Measurements from ENCODE around the gene DTX1. TPM values are rescaled to one million over a fixed set of nuclear protein-coding genes. Genes with fewer than 3 reads are reported as not detected.

The DTX1 gene
- total and polyA plus RNA-seq, 4 donors = 14.4 to 83.5 (median 48.3) TPM

- no peaks in the 10 kb centered on the region for H3K9me3 ChIP-seq (ENCODE audit: control insufficient read depth, insufficient read depth, low read length)
- H3K27me3 ChIP-seq (ENCODE audit: control insufficient read depth, insufficient read depth, low read length) = no peaks in the 10 kb centered on the region
- peak; percentile 46 to 96 (median 66) for DNase-seq (ENCODE audit: low read depth in 4 of 6, low spot score in 6 of 6)
- H3K36me3 ChIP-seq (ENCODE audit: control insufficient read depth, insufficient read depth, low read length) = no peaks in the 10 kb centered on the region
- 1% methylated on average over 5 of the region's 9 CpGs for WGBS (ENCODE audit: insufficient coverage)
- H3K4me3 ChIP-seq (ENCODE audit: low read depth, low read length) = no peak overlapping the region
- H3K27ac ChIP-seq (ENCODE audit: low read depth, low read length) = no peak overlapping the region
- peaks cover 3% of the 10 kb centered on the region for H3K4me1 ChIP-seq (ENCODE audit: control insufficient read depth, insufficient read depth, low read length)
Observed at GRCh38 chr12:113030875-113031525, 25.5 kb upstream of the DTX1 start.

- Histone ChIP-seq H3K9me3 (ENCODE audit: control insufficient read depth, insufficient read depth, low read length) (no peaks in the 10 kb centered on the region), H3K27me3 (ENCODE audit: control insufficient read depth, insufficient read depth, low read length) (peaks cover 2% of the 10 kb centered on the region), H3K36me3 (ENCODE audit: control insufficient read depth, insufficient read depth, low read length) (no peaks in the 10 kb centered on the region), H3K4me1 (ENCODE audit: control insufficient read depth, insufficient read depth, low read length) (no peaks in the 10 kb centered on the region), H3K4me3 (ENCODE audit: low read depth, low read length) (no peak overlapping the region), H3K27ac (ENCODE audit: low read depth, low read length) (no peak overlapping the region)
- DNase-seq (ENCODE audit: low read depth in 4 of 6, low spot score in 6 of 6) = no peak
- WGBS (ENCODE audit: insufficient coverage) = 100% methylated on average over 1 of the region's 4 CpGs
Observed at GRCh38 chr12:113039911-113040445, 16.6 kb upstream of the DTX1 start.

- WGBS (ENCODE audit: insufficient coverage) = 70% methylated on average over 6 of the region's 7 CpGs
- H3K9me3 ChIP-seq (ENCODE audit: control insufficient read depth, insufficient read depth, low read length) = no peaks in the 10 kb centered on the region
- H3K4me1 ChIP-seq (ENCODE audit: control insufficient read depth, insufficient read depth, low read length) = no peaks in the 10 kb centered on the region
- no peak overlapping the region for H3K4me3 ChIP-seq (ENCODE audit: low read depth, low read length)
- no peak overlapping the region for H3K27ac ChIP-seq (ENCODE audit: low read depth, low read length)
- peaks cover 5% of the 10 kb centered on the region for H3K27me3 ChIP-seq (ENCODE audit: control insufficient read depth, insufficient read depth, low read length)
- no peak for DNase-seq (ENCODE audit: low read depth in 4 of 6, low spot score in 6 of 6)
- no peaks in the 10 kb centered on the region for H3K36me3 ChIP-seq (ENCODE audit: control insufficient read depth, insufficient read depth, low read length)
Observed at GRCh38 chr12:113040722-113041171, 15.8 kb upstream of the DTX1 start.

DNA sequence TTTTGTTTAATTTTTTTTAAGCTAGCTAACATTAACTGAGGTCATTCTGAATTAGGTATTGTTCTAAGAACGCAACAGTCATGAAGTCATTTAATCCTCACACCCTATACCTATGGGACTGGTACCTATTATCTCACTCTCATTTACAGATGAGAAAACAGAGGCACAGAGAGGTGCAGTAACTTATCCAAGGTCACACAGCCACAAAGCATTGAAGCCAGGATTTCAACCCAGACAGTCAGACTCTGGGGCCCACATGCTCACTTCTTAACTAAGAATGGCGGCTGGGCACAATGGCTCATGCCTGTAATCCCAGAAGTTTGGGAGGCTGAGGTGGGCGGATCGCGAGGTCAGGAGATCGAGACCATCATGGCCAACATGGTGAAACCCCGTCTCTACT lies 15.0 kb upstream of the DTX1 start:
- Histone ChIP-seq H3K4me3 (ENCODE audit: low read depth, low read length) (no peak overlapping the region), H3K4me1 (ENCODE audit: control insufficient read depth, insufficient read depth, low read length) (no peaks in the 10 kb centered on the region), H3K27me3 (ENCODE audit: control insufficient read depth, insufficient read depth, low read length) (peaks cover 5% of the 10 kb centered on the region), H3K27ac (ENCODE audit: low read depth, low read length) (no peak overlapping the region), H3K36me3 (ENCODE audit: control insufficient read depth, insufficient read depth, low read length) (no peaks in the 10 kb centered on the region), H3K9me3 (ENCODE audit: control insufficient read depth, insufficient read depth, low read length) (no peaks in the 10 kb centered on the region)
- no CpG with 5 or more reads among the region's 7 CpGs for WGBS (ENCODE audit: insufficient coverage)
- DNase-seq (ENCODE audit: low read depth in 4 of 6, low spot score in 6 of 6) = no peak

DNA sequence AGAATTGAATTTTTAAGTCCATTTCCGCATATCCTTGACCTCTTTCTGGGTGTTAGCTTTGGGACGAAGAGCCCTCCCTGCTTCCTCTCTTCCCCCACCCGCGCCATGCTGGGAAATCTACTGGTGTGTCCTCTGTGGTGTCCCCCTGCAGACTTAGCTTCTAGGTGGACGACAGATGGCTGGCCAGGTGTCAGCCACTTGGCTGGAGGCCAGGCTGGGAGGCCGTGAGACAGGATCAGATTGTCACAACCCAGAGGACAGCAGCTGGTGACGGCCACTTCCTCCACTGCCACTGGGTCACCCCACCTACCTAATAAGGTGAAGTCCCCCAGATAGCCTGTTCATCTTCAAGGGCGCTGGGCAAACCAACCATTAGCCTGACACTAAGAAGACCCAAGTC lies 13.3 kb upstream of the DTX1 start:
- no peaks in the 10 kb centered on the region for H3K4me1 ChIP-seq (ENCODE audit: control insufficient read depth, insufficient read depth, low read length)
- H3K27me3 ChIP-seq (ENCODE audit: control insufficient read depth, insufficient read depth, low read length) = peaks cover 9% of the 10 kb centered on the region
- no peak overlapping the region for H3K4me3 ChIP-seq (ENCODE audit: low read depth, low read length)
- H3K9me3 ChIP-seq (ENCODE audit: control insufficient read depth, insufficient read depth, low read length) = no peaks in the 10 kb centered on the region
- 71% methylated on average over 8 of the region's 8 CpGs for WGBS (ENCODE audit: insufficient coverage)
- H3K36me3 ChIP-seq (ENCODE audit: control insufficient read depth, insufficient read depth, low read length) = no peaks in the 10 kb centered on the region
- DNase-seq (ENCODE audit: low read depth in 4 of 6, low spot score in 6 of 6) = no peak
- H3K27ac ChIP-seq (ENCODE audit: low read depth, low read length) = no peak overlapping the region

DNA sequence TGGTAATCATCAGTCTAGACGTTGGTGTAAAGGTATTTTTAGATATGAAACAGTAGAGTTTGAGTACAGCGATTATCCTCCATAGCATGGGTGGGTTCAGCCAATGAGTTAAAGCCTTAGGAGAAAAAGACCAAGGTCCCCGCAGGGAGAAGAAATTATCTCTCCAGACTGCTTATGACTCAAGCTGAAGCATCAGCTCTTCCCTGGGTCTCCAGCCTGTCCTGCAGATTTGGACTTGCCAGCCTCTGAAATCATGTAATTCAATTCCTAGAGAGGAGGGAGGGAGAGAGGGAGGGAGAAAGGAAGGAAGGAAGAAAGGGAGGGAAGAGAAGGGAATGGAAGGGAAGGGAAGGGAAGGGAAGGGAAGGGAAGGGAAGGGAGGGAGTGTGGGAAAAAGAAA lies 12.0 kb upstream of the DTX1 start:
- no peak for DNase-seq (ENCODE audit: low read depth in 4 of 6, low spot score in 6 of 6)
- no peaks in the 10 kb centered on the region for H3K4me1 ChIP-seq (ENCODE audit: control insufficient read depth, insufficient read depth, low read length)
- H3K27me3 ChIP-seq (ENCODE audit: control insufficient read depth, insufficient read depth, low read length) = peaks cover 9% of the 10 kb centered on the region
- WGBS (ENCODE audit: insufficient coverage) = 67% methylated on average over 1 of the region's 3 CpGs
- no peaks in the 10 kb centered on the region for H3K36me3 ChIP-seq (ENCODE audit: control insufficient read depth, insufficient read depth, low read length)
- H3K4me3 ChIP-seq (ENCODE audit: low read depth, low read length) = no peak overlapping the region
- no peak overlapping the region for H3K27ac ChIP-seq (ENCODE audit: low read depth, low read length)
- H3K9me3 ChIP-seq (ENCODE audit: control insufficient read depth, insufficient read depth, low read length) = no peaks in the 10 kb centered on the region

DNA sequence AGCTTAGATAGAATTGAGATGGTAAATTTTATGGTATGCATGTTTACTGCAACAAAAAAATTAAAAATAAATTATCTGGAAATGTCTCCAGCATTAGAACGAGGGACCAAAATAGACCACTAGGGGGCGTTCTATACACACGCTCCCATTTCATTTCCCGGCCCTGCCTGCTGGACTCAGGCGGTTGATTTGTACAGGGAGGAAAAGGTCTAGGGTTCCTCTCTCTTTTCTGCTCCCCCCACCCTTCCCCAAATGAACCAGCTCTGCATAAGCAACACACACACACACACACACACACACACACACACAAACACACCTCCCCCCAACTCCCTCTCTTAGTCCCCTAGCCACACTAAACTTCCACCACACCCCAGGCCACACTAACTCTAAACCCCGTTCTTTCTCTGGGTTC lies 7.8 kb upstream of the DTX1 start:
- Histone ChIP-seq H3K4me1 (ENCODE audit: control insufficient read depth, insufficient read depth, low read length) (no peaks in the 10 kb centered on the region), H3K27ac (ENCODE audit: low read depth, low read length) (no peak overlapping the region), H3K27me3 (ENCODE audit: control insufficient read depth, insufficient read depth, low read length) (peaks cover 9% of the 10 kb centered on the region), H3K9me3 (ENCODE audit: control insufficient read depth, insufficient read depth, low read length) (no peaks in the 10 kb centered on the region), H3K36me3 (ENCODE audit: control insufficient read depth, insufficient read depth, low read length) (no peaks in the 10 kb centered on the region), H3K4me3 (ENCODE audit: low read depth, low read length) (no peak overlapping the region)
- WGBS (ENCODE audit: insufficient coverage) = 83% methylated on average over 1 of the region's 6 CpGs
- DNase-seq (ENCODE audit: low read depth in 4 of 6, low spot score in 6 of 6) = peak in 2 of 6 donors; percentile 86 to 91

DNA sequence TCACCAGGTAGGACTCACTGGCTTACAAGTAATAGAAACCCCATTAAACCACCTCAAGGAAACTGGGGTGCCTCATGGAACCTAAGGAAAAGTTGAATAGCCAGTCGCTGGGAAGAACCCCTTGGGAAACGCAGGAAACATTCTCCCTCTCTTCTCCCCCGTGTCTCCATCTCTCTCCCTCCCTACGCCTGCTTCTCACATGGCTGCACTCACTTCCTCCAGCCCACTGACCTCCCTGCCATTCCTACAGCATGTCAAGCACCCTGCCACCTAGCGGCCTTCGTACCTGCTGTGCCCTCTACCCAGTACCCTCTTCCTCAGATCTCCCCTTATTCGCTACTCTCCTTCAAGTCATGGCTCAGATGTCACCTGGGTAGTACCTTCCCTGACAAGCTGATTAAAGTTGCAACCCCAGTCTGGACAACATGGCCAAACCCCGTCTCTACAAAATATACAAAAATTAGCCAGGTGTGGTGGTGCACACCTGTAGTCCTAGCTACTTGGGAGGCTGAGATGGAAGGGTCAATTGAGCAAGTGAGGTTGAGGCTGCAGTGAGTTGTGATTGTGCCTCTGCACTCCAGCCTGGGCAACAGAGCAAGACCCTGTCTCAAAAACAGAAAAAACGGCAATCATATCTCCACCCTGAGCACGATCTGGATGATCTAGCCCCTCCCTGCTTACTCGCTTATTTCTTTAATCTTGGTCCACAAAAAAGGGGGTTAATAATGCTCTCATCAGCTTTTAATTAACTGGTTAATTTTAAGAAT lies 6.4 kb upstream of the DTX1 start:
- H3K27ac ChIP-seq (ENCODE audit: low read depth, low read length) = no peak overlapping the region
- DNase-seq (ENCODE audit: low read depth in 4 of 6, low spot score in 6 of 6) = peak in 1 of 6 donors; percentile 38
- peaks cover 6% of the 10 kb centered on the region for H3K27me3 ChIP-seq (ENCODE audit: control insufficient read depth, insufficient read depth, low read length)
- WGBS (ENCODE audit: insufficient coverage) = 51% methylated on average over 10 of the region's 11 CpGs
- H3K4me3 ChIP-seq (ENCODE audit: low read depth, low read length) = no peak overlapping the region
- no peaks in the 10 kb centered on the region for H3K4me1 ChIP-seq (ENCODE audit: control insufficient read depth, insufficient read depth, low read length)
- no peaks in the 10 kb centered on the region for H3K9me3 ChIP-seq (ENCODE audit: control insufficient read depth, insufficient read depth, low read length)
- no peaks in the 10 kb centered on the region for H3K36me3 ChIP-seq (ENCODE audit: control insufficient read depth, insufficient read depth, low read length)

GRCh38 chr12:113050795-113051194 lies 5.7 kb upstream of the DTX1 start:
- no peaks in the 10 kb centered on the region for H3K9me3 ChIP-seq (ENCODE audit: control insufficient read depth, insufficient read depth, low read length)
- 87% methylated on average over 3 of the region's 7 CpGs for WGBS (ENCODE audit: insufficient coverage)
- H3K36me3 ChIP-seq (ENCODE audit: control insufficient read depth, insufficient read depth, low read length) = no peaks in the 10 kb centered on the region
- H3K27me3 ChIP-seq (ENCODE audit: control insufficient read depth, insufficient read depth, low read length) = peaks cover 4% of the 10 kb centered on the region
- H3K27ac ChIP-seq (ENCODE audit: low read depth, low read length) = no peak overlapping the region
- no peak for DNase-seq (ENCODE audit: low read depth in 4 of 6, low spot score in 6 of 6)
- H3K4me1 ChIP-seq (ENCODE audit: control insufficient read depth, insufficient read depth, low read length) = peaks cover 6% of the 10 kb centered on the region
- no peak overlapping the region for H3K4me3 ChIP-seq (ENCODE audit: low read depth, low read length)
